Pancreas (tissue), 10 donors: Measurements from ENCODE around the gene APEX1. TPM values are rescaled to one million over a fixed set of nuclear protein-coding genes. Genes with fewer than 3 reads are reported as not detected.

ENCODE experiments used
- ATAC-seq, 4 donors: fragments of 200-7000 bp; cut with Tn5 transposase; one replicate each; pipeline versions ENCODE4 v1.8.0 to v1.9.1; 2020; ENCODE audit warnings: mild to moderate bottlenecking in 4 of 4, moderate library complexity in 4 of 4
- DNase-seq, 6 donors: peaks; one replicate each; pipeline ENCODE4 v3.0.0-alpha.2; 2020
- FAIRE-seq: peaks from 2 replicates; lab custom pipeline; 2012; peaks lifted over from hg19 to GRCh38; lab: Jason Lieb, UNC
- H3K27ac ChIP-seq, 4 donors: fragments of 200-600 bp; sonication (generic); 1 replicate in 3 of 4; 2 replicates in 1 of 4; pipeline versions ENCODE4 v1.5.0 to v1.8.0; 2020
- H3K27me3 ChIP-seq, 4 donors: fragments of 200-600 bp; one replicate each; pipeline ENCODE4 v1.8.0; 2021
- H3K36me3 ChIP-seq, 3 donors: fragments of 200-600 bp; sonication (generic) in 1 of 3; one replicate each; pipeline versions ENCODE4 v1.5.0 to v1.8.0; 2020 to 2021
- H3K4me1 ChIP-seq, 3 donors: fragments of 200-600 bp; one replicate each; pipeline ENCODE4 v1.8.0; 2021
- H3K4me3 ChIP-seq, 4 donors: fragments of 200-600 bp; sonication (generic) in 2 of 4; one replicate each; pipeline versions ENCODE4 v1.5.0 to v1.8.0; 2020 to 2021
- H3K9me3 ChIP-seq, 4 donors: fragments of 200-600 bp; one replicate each; pipeline ENCODE4 v1.8.0; 2021
- WGBS, 2 donors: extraction: QIAGEN DNeasy Blood & Tissue Kit; methylation state at CpG; one replicate each; pipeline ENCODE4 v1.1.7; 2013; 5-methylcytosine and 5-hydroxymethylcytosine counted together
- intact Hi-C, 3 donors: fragments of 100-400 bp; cut with DNase I; formaldehyde crosslinking; loops; one replicate each; pipeline versions ENCODE4 v1.11.1 to v1.14.2; 2022
- polyA plus RNA-seq, 2 donors: library from polyadenylated mRNA; stranded (reverse); fragments of 200-250 nt; gene quantifications; one replicate each; pipeline ENCODE4 v1.2.3, GENCODE V29; 2013
- total RNA-seq, 6 donors: library from RNA; stranded (reverse); fragmentation: NEBNext Ultra II Directional in 4 of 6; extraction: Animal tissue kit (Norgen Biotek cat#: 25700) in 4 of 6; gene quantifications; one replicate each; pipeline versions ENCODE4 v1.2.1 to v1.2.4, GENCODE V29; 2021 to 2023
- TF ChIP-seq, protein P1 (sequence below), 4 donors: fragments of 200-600 bp; sonication (generic) in 3 of 4; IDR thresholded peaks; one replicate each; pipeline versions ENCODE4 v1.5.0 to v1.8.0; 2021; ENCODE audit warnings: antibody characterized with exemption in 4 of 4
- donor health status: healthy with polysubstance abuse.
- donor health status: DM: no; HTN: no; CAD: no; lungs with moderate emphysema.
- donor health status: DM: no; HTN: no; CAD: no.
- donor health status: control.
- donor health status: control.
- donor health status: Bipolar disorder and iron deficiency.
- donor health status: DM: yes; HTN: yes; CAD: no.
- donor health status: DM: no; HTN: no; CAD: no.
- donor health status: DM: no; HTN: no; CAD: no.
- donor health status: DM: yes; HTN: yes; CAD: no.

Gene APEX1
- 100 to 1,000 TPM in 1 of 6 donors, 10 to 100 TPM in 5; 50.9 to 107 (median 64.6) TPM for total RNA-seq
- polyA plus RNA-seq, result 10 to 100 TPM; 53.9 to 88.2 TPM

- Histone ChIP-seq H3K27me3 (no peaks in the 10 kb centered on the region), H3K27ac (peak within 1 kb of the TSS; percentile 78 to 95 (median 88)), H3K4me1 (peaks cover 7 to 14% (median 11%) of the 10 kb centered on the region in 3 donors), H3K36me3 (peaks cover 3 to 54% (median 35%) of the 10 kb centered on the region in 3 donors), H3K4me3 (peak within 1 kb of the TSS; percentile 53 to 82 (median 68)), H3K9me3 (no peaks in the 10 kb centered on the region)
- FAIRE-seq, result peak; percentile 84
- DNase-seq, result peak; percentile 95 to 99 (median 98)
- ATAC-seq, result peak; percentile 92 to 97 (median 94)
- TF ChIP-seq, protein P1, sequence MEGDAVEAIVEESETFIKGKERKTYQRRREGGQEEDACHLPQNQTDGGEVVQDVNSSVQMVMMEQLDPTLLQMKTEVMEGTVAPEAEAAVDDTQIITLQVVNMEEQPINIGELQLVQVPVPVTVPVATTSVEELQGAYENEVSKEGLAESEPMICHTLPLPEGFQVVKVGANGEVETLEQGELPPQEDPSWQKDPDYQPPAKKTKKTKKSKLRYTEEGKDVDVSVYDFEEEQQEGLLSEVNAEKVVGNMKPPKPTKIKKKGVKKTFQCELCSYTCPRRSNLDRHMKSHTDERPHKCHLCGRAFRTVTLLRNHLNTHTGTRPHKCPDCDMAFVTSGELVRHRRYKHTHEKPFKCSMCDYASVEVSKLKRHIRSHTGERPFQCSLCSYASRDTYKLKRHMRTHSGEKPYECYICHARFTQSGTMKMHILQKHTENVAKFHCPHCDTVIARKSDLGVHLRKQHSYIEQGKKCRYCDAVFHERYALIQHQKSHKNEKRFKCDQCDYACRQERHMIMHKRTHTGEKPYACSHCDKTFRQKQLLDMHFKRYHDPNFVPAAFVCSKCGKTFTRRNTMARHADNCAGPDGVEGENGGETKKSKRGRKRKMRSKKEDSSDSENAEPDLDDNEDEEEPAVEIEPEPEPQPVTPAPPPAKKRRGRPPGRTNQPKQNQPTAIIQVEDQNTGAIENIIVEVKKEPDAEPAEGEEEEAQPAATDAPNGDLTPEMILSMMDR (IDR thresholded peaks at IDR 0.05), result no peak
- intact Hi-C loops, result loop anchor here in 1 of 3 donors (10.0 kb wide), 1 partner anchor 120 kb away; the partner anchor contains the start of gene CCNB1IP1
- 0 to 1% methylated on average over 56 of the region's 56 CpGs for WGBS, 2 donors
These were observed at the start of gene APEX1, which contains the start of gene OSGEP for GRCh38 chr14:20454516-20455354. Gene APEX1, plus strand, starts transcription at chr14:20455226. Its CDS starts 420 bp downstream, at chr14:20455646. Gene OSGEP, minus strand, starts transcription at chr14:20454812. Its CDS starts 129 bp downstream, at chr14:20454683.

- intact Hi-C loops, result loop anchor here in 1 of 3 donors (10.0 kb wide), 1 partner anchor 84 kb away; no protein-coding TSS in a partner anchor
- ATAC-seq, result no peak
- 81 to 88% methylated on average over 2 of the region's 2 CpGs for WGBS, 2 donors
These were observed 45.8 kb upstream of the APEX1 start for GRCh38 chr14:20409226-20409625.

GRCh38 chr14:20412411-20412810 is 42.6 kb upstream of the APEX1 start:
- FAIRE-seq (no peak), ATAC-seq (peak in 3 of 4 donors; percentile 2 to 5 (median 2)), DNase-seq (no peak)
- TF ChIP-seq, protein P1 (IDR thresholded peaks at IDR 0.05), result no peak
- Histone ChIP-seq H3K27me3 (no peaks in the 10 kb centered on the region), H3K36me3 (peaks cover 0 to 8% (median 0%) of the 10 kb centered on the region in 3 donors), H3K4me3 (peak overlapping the region in 3 of 4 donors; percentile 40 to 78 (median 77)), H3K9me3 (no peaks in the 10 kb centered on the region), H3K4me1 (peaks cover 4 to 8% (median 7%) of the 10 kb centered on the region in 3 donors), H3K27ac (peak overlapping the region in 2 of 4 donors; percentile 74 to 88)
- intact Hi-C loops, result no loop called here
- 5 to 9% methylated on average over 7 of the region's 7 CpGs for WGBS, 2 donors

More at GRCh38 chr14:20409226-20409625, 45.8 kb upstream of the APEX1 start:
- H3K4me3 ChIP-seq, result no peak overlapping the region
- peaks cover 0 to 4% (median 4%) of the 10 kb centered on the region in 3 donors for H3K4me1 ChIP-seq
- peaks cover 0 to 19% (median 0%) of the 10 kb centered on the region in 3 donors for H3K36me3 ChIP-seq
- FAIRE-seq (no peak), DNase-seq (no peak)
- H3K27me3 ChIP-seq, result no peaks in the 10 kb centered on the region
- TF ChIP-seq, protein P1 (IDR thresholded peaks at IDR 0.05), result no peak
- H3K9me3 ChIP-seq, result no peaks in the 10 kb centered on the region
- H3K27ac ChIP-seq, result no peak overlapping the region

DNA sequence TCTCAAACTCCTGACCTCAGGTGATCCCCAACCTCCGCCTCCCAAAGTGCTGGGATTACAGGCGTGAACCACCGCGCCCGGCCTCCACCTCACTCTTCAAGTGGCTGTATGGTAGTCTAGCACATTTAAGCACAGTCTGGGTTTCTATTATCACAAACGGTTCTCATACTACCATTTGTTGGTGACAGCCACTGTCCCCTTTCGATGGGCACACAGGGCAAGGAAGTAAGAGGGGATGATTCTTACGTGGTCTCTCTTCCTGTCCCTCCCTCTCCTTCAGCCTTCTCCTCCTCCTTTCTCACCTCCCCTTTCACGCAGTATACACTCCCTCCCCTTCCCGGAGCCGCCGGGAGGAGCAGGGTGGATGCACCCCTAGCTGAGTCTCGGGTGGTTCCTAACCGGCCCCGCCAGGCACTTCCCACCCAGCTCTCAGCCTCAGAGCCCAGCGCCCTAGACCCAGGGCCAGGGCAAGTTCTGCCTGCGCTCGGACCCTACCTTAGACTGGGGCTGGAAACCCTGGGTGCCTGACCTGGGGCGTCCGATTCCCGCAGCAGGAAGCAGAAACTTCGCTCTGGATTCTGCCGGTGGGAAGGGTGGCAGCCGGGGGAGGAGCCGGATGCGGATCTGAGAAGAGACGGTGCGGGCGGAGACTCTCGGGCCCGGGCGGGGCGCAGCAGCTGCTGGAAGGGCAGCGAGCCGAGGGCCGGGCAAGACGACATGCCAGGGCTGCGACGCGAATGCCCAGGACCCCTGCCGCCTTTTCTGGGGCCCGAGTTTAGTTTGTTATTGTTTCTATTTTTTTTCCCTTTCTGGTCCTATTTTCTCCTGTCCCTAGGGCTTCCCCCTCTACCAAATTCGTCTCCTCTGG is 41.9 kb upstream of the APEX1 start, which contains the start of gene TEP1:
Gene TEP1 (minus strand): TSS at position 626 of the 868 bp plus-strand sequence. CDS start 5,062 bp downstream, outside the sequence.
- Histone ChIP-seq H3K4me1 (peaks cover 9 to 14% (median 11%) of the 10 kb centered on the region in 3 donors), H3K27ac (peak within 1 kb of the TSS; percentile 74 to 92 (median 88)), H3K9me3 (no peaks in the 10 kb centered on the region), H3K4me3 (peak within 1 kb of the TSS; percentile 40 to 99 (median 78)), H3K27me3 (no peaks in the 10 kb centered on the region), H3K36me3 (peaks cover 0 to 3% (median 0%) of the 10 kb centered on the region in 3 donors)
- 0 to 1% methylated on average over 42 to 43 of the region's 43 CpGs for WGBS, 2 donors
- DNase-seq, result peak; percentile 84 to 93 (median 87)
- TF ChIP-seq, protein P1 (IDR thresholded peaks at IDR 0.05), result no peak
- peak; percentile 95 to 97 (median 96) for ATAC-seq
- intact Hi-C loops, result no loop called here
- FAIRE-seq, result no peak
